Endothelial cell of umbilical vein (primary cell): ENCODE data around the gene ASAP2. TPM values are rescaled to one million over a fixed set of nuclear protein-coding genes. Genes with fewer than 3 reads are reported as not detected.

ENCODE experiments used
- BruUV-seq: library from RNA; stranded (reverse); fragments of 400-500 nt; replicated peaks from 2 replicates; lab custom pipeline; 2021; lab: Mats Ljungman, UMichigan
- CTCF ChIA-PET: fragments of 300-600, 350-600 bp; sonication (Branson Sonifier 250); formaldehyde crosslinking; loops from one replicate; lab custom pipeline; 2021; ENCODE audit warnings: antibody characterized with exemption, inconsistent platforms; lab: Charles Lee
- POLR2A ChIA-PET: fragments of 300-600, 350-600 bp; sonication (Branson Sonifier 250); formaldehyde crosslinking; loops from one replicate; lab custom pipeline; 2021; ENCODE audit warnings: antibody characterized with exemption, inconsistent platforms; lab: Charles Lee
- DNase-seq: peaks from one replicate; pipeline ENCODE4 v3.0.0-alpha.2; 2011; ENCODE audit warnings: low read depth, low spot score
- FAIRE-seq: peaks from 2 replicates; lab custom pipeline; 2011; peaks lifted over from hg19 to GRCh38; lab: Jason Lieb, UNC
- H2AFZ ChIP-seq: 2 replicates; pipeline ENCODE4 v1.6.0; 2012; ENCODE audit warnings: low read depth, low read length, control low read depth, inconsistent platforms
- H3K27ac ChIP-seq: 2 replicates; pipeline ENCODE4 v1.5.1; 2011; ENCODE audit warnings: low read depth, mild to moderate bottlenecking, control low read depth, low read length, moderate library complexity; ENCODE audit not compliant: insufficient read depth
- H3K27me3 ChIP-seq, 2 experiments: 2 replicates each; pipeline versions ENCODE4 v1.6.0 to v1.6.1; 2011; ENCODE audit warnings: low read length in 2 of 2, mixed read lengths in 1 of 2; ENCODE audit not compliant: control insufficient read depth in 2 of 2, insufficient read depth in 2 of 2
- H3K36me3 ChIP-seq, 2 experiments: 2 replicates in 1 of 2; 3 replicates in 1 of 2; pipeline ENCODE4 v1.5.1; 2011; ENCODE audit warnings: low read length in 2 of 2, mild to moderate bottlenecking in 1 of 2, moderate library complexity in 1 of 2; ENCODE audit not compliant: control insufficient read depth in 2 of 2, insufficient read depth in 2 of 2; ENCODE audit errors: extremely low read depth in 1 of 2
- H3K4me1 ChIP-seq: 3 replicates; pipeline ENCODE4 v1.5.1; 2011; ENCODE audit warnings: mild to moderate bottlenecking, low read length; ENCODE audit not compliant: control insufficient read depth, insufficient read depth; ENCODE audit errors: extremely low read depth
- H3K4me2 ChIP-seq: 2 replicates; pipeline ENCODE4 v1.6.1; 2011; ENCODE audit warnings: low read length, control low read depth, mixed read lengths; ENCODE audit not compliant: insufficient read depth
- H3K4me3 ChIP-seq, 3 experiments: fragments of 200-600 bp in 1 of 3; sonication (generic), shearing (Covaris generic) in 1 of 3; replicated peaks in 1 of 3; 2 replicates each; pipeline ENCODE4 v1.5.1; 2011 to 2016; ENCODE audit warnings: control low read depth in 3 of 3, low read length in 3 of 3, mild to moderate bottlenecking in 2 of 3, inconsistent platforms in 1 of 3, low read depth in 1 of 3, moderate library complexity in 1 of 3; ENCODE audit not compliant: insufficient read depth in 1 of 3
- H3K79me2 ChIP-seq: 2 replicates; pipeline ENCODE4 v1.6.0; 2012; ENCODE audit warnings: low read length, inconsistent platforms; ENCODE audit not compliant: control insufficient read depth, insufficient read depth
- H3K9ac ChIP-seq: replicated peaks from 2 replicates; pipeline ENCODE3; 2011; ENCODE audit warnings: low read length, control low read depth; ENCODE audit not compliant: insufficient read depth; ENCODE audit errors: extremely low read depth
- H3K9me1 ChIP-seq: replicated peaks from 3 replicates; pipeline ENCODE4 v1.6.0; 2011; ENCODE audit warnings: mild to moderate bottlenecking, low read length; ENCODE audit not compliant: control insufficient read depth, insufficient read depth; ENCODE audit errors: extremely low read depth
- H3K9me3 ChIP-seq: replicated peaks from 2 replicates; pipeline ENCODE4 v1.5.1; 2012; ENCODE audit warnings: low read length, inconsistent platforms; ENCODE audit not compliant: control insufficient read depth, insufficient read depth
- H4K20me1 ChIP-seq: replicated peaks from 2 replicates; pipeline ENCODE3; 2011; ENCODE audit warnings: mild to moderate bottlenecking, low read length; ENCODE audit not compliant: control insufficient read depth, insufficient read depth; ENCODE audit errors: extremely low read depth
- EZH2 ChIP-seq: IDR thresholded peaks from 2 replicates; pipeline ENCODE4 v1.6.1; 2012; ENCODE audit warnings: borderline replicate concordance, low read depth, mild to moderate bottlenecking, moderate library complexity, low read length, inconsistent platforms; ENCODE audit not compliant: severe bottlenecking
- FOS ChIP-seq: IDR thresholded peaks from 2 replicates; pipeline ENCODE4 v1.6.1; 2011; ENCODE audit warnings: mild to moderate bottlenecking, low read length, moderate library complexity, borderline replicate concordance; ENCODE audit not compliant: insufficient read depth
- GATA2 ChIP-seq: IDR thresholded peaks from 2 replicates; pipeline ENCODE4 v1.7.0; 2011; ENCODE audit warnings: low read depth, mild to moderate bottlenecking, moderate library complexity, mixed read lengths, low read length; ENCODE audit not compliant: insufficient read length, insufficient read depth
- JUN ChIP-seq: IDR thresholded peaks from 2 replicates; pipeline ENCODE4 v1.6.1; 2011; ENCODE audit warnings: borderline replicate concordance, low read depth; ENCODE audit not compliant: insufficient read length, insufficient read depth
- MYC ChIP-seq: IDR thresholded peaks from one replicate; pipeline ENCODE4 v1.6.1; 2011; ENCODE audit warnings: mild to moderate bottlenecking, low read depth, low read length
- POLR2A ChIP-seq: IDR thresholded peaks from 2 replicates; pipeline ENCODE4 v1.6.1; 2012; ENCODE audit warnings: low read depth, mild to moderate bottlenecking, control low read depth, low read length
- POLR2AphosphoS5 ChIP-seq: IDR thresholded peaks from 2 replicates; pipeline ENCODE4 v1.6.1; 2012; ENCODE audit warnings: low read depth, mild to moderate bottlenecking, control low read depth, low read length, moderate library complexity; ENCODE audit not compliant: insufficient read depth
- dilution Hi-C: fragments of 300-500 bp; cut with MboI; formaldehyde crosslinking; loops from one replicate; pipeline ENCODE4 v1.15.0; 2019; ENCODE audit warnings: low sequenced_read_pairs; ENCODE audit not compliant: extremely low pct_ligation_motif_present
- intact Hi-C: fragments of 100-400 bp; cut with micrococcal nuclease; formaldehyde crosslinking; loops from one replicate; pipeline ENCODE4 v1.10.0; 2022
- polyA plus RNA-seq, 4 experiments: library from polyadenylated mRNA; depleted of rRNA in 3 of 4; stranded (reverse) in 3 of 4; unstranded in 1 of 4; fragments of >200 nt; gene quantifications; 2 replicates each; pipeline versions ENCODE4 v1.2.1 to v1.2.3, GENCODE V29; 2011 to 2012; ENCODE audit warnings: missing spikeins in 1 of 4
- total RNA-seq: library from RNA; stranded (reverse); gene quantifications from 2 replicates; pipeline ENCODE4 v1.2.3, GENCODE V29; 2021
- TF ChIP-seq, protein P1 (sequence below): IDR thresholded peaks from 2 replicates; pipeline ENCODE4 v1.6.1; 2011; ENCODE audit not compliant: insufficient read depth, insufficient read length
- TF ChIP-seq, protein P2 (sequence below), 2 donors: IDR thresholded peaks; 1 replicate in 1 of 2; 2 replicates in 1 of 2; pipeline ENCODE4 v1.5.1; 2011; ENCODE audit warnings: low read length in 2 of 2, mild to moderate bottlenecking in 2 of 2, moderate library complexity in 2 of 2, control low read depth in 1 of 2, inconsistent platforms in 1 of 2, low read depth in 1 of 2; ENCODE audit not compliant: insufficient read depth in 1 of 2; ENCODE audit errors: extremely low read depth in 1 of 2

The ASAP2 gene
- total and polyA plus RNA-seq, 2 donors (not counting 3 experiments of a cell fraction or from before 2014, with no cell fraction given): 31.1 to 79.2 TPM

DNA sequence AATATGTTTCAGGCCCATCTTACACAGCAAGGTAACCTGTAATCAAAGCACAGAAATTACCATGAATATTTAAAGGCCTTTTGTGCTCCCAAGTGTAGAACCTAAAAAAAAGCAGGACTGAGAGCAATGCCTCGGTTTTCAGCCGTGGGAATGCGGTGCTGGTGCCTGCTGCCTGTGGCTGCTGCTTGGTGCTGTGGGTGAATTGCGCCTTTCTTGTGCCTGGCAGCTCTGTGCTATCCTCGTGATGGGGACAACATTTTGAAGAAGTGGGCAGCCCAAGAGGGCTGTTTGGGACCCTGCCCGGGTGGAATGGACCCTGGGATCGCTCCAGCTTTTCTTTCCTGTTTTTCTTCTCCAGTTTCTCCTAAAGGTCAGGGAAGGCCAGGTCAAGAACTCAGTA, 91.2 kb downstream of the ASAP2 start:
- POLR2A ChIA-PET: no interaction called here

More for the DNA sequence above, 91.2 kb downstream of the ASAP2 start:
- BruUV-seq: no TSS peak
- H3K4me2 ChIP-seq: no peak overlapping the region
- intact Hi-C loops: no loop called here
- H3K4me1 ChIP-seq: no peaks in the 10 kb centered on the region
- H3K9me1 ChIP-seq: no peaks in the 10 kb centered on the region
- peaks cover 55% of the 10 kb centered on the region for H3K79me2 ChIP-seq
- peaks cover 3 to 6% of the 10 kb centered on the region in 2 experiments for H3K36me3 ChIP-seq
- H3K27me3 ChIP-seq: no peaks in the 10 kb centered on the region
- H3K27ac ChIP-seq: no peak overlapping the region
- DNase-seq: no peak
- H2AFZ ChIP-seq: no peak overlapping the region
- dilution Hi-C loops: no loop called here
- no peaks in the 10 kb centered on the region for H3K9me3 ChIP-seq
- H3K9ac ChIP-seq: no peak overlapping the region
- H4K20me1 ChIP-seq: no peaks in the 10 kb centered on the region
- FAIRE-seq: no peak
- TF ChIP-seq, protein P1, sequence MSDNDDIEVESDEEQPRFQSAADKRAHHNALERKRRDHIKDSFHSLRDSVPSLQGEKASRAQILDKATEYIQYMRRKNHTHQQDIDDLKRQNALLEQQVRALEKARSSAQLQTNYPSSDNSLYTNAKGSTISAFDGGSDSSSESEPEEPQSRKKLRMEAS: no peak
- TF ChIP-seq JUN (no peak), POLR2A (no peak), FOS (no peak), EZH2 (no peak), GATA2 (no peak), MYC (no peak), POLR2AphosphoS5 (no peak)
- TF ChIP-seq, protein P2, sequence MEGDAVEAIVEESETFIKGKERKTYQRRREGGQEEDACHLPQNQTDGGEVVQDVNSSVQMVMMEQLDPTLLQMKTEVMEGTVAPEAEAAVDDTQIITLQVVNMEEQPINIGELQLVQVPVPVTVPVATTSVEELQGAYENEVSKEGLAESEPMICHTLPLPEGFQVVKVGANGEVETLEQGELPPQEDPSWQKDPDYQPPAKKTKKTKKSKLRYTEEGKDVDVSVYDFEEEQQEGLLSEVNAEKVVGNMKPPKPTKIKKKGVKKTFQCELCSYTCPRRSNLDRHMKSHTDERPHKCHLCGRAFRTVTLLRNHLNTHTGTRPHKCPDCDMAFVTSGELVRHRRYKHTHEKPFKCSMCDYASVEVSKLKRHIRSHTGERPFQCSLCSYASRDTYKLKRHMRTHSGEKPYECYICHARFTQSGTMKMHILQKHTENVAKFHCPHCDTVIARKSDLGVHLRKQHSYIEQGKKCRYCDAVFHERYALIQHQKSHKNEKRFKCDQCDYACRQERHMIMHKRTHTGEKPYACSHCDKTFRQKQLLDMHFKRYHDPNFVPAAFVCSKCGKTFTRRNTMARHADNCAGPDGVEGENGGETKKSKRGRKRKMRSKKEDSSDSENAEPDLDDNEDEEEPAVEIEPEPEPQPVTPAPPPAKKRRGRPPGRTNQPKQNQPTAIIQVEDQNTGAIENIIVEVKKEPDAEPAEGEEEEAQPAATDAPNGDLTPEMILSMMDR (IDR thresholded peaks at IDR 0.05; ENCODE audit: extremely low read depth in 1 of 2, insufficient read depth in 1 of 2, low read depth in 1 of 2, low read length in 2 of 2): no peak
- CTCF ChIA-PET: interaction anchor here (0.9 to 1.8 kb wide), 4 partner anchors 9 to 13 kb away, joined by 3 to 10 read pairs (median 4); no protein-coding TSS in a partner anchor
- no peak overlapping the region for H3K4me3 ChIP-seq
